Panc1 (cell line): ENCODE data around the gene SUN1. TPM values are rescaled to one million over a fixed set of nuclear protein-coding genes. Genes with fewer than 3 reads are reported as not detected.

Experiments used
- ATAC-seq: fragments of 200-7000 bp; cut with Tn5 transposase; 2 replicates; pipeline ENCODE4 v1.9.1; 2020; ENCODE audit warnings: mild to moderate bottlenecking, moderate library complexity
- BruUV-seq: library from RNA; stranded (reverse); fragments of 400-500 nt; replicated peaks from 2 replicates; lab custom pipeline; 2021; lab: Mats Ljungman, UMichigan
- CTCF ChIA-PET: fragments of 300-600 bp; sonication (Branson Sonifier 250); formaldehyde crosslinking; loops from one replicate; lab custom pipeline; 2022; ENCODE audit warnings: antibody characterized with exemption; lab: Charles Lee
- POLR2A ChIA-PET: fragments of 300-600 bp; sonication (Branson Sonifier 250); formaldehyde crosslinking; loops from one replicate; lab custom pipeline; 2022; ENCODE audit warnings: antibody characterized with exemption; lab: Charles Lee
- DNase-seq: peaks from one replicate; pipeline ENCODE4 v3.0.0-alpha.2; 2010; ENCODE audit warnings: low read depth, low spot score
- H3K27ac ChIP-seq: 2 replicates; pipeline ENCODE4 v1.5.1; 2011; ENCODE audit warnings: mild to moderate bottlenecking, low read length, inconsistent platforms
- H3K27me3 ChIP-seq: fragments of 200-500 bp; sonication (Bioruptor generic); 2 replicates; pipeline ENCODE4 v1.6.0; 2014; ENCODE audit warnings: low read length, inconsistent platforms; ENCODE audit not compliant: control insufficient read depth, insufficient read depth
- H3K36me3 ChIP-seq: fragments of 200-500 bp; sonication (Bioruptor generic); 2 replicates; pipeline ENCODE4 v1.5.1; 2014; ENCODE audit warnings: inconsistent platforms, mild to moderate bottlenecking, low read length, moderate library complexity; ENCODE audit not compliant: control insufficient read depth, insufficient read depth
- H3K4me1 ChIP-seq: 2 replicates; pipeline ENCODE4 v1.5.1; 2011; ENCODE audit warnings: inconsistent platforms, mild to moderate bottlenecking, low read length, moderate library complexity; ENCODE audit not compliant: control insufficient read depth, insufficient read depth
- H3K4me3 ChIP-seq, 2 experiments: 2 replicates each; pipeline ENCODE4 v1.5.1; 2011 to 2012; ENCODE audit warnings: low read depth in 2 of 2, low read length in 2 of 2, mild to moderate bottlenecking in 2 of 2, inconsistent platforms in 1 of 2, moderate library complexity in 1 of 2
- H3K9me3 ChIP-seq: fragments of 200-500 bp; sonication (Bioruptor generic); 2 replicates; pipeline ENCODE4 v1.5.1; 2014; ENCODE audit warnings: low read depth, mild to moderate bottlenecking, inconsistent platforms, low read length, moderate library complexity; ENCODE audit not compliant: control insufficient read depth, insufficient read depth
- POLR2AphosphoS5 ChIP-seq: IDR thresholded peaks from 2 replicates; pipeline ENCODE4 v1.6.1; 2012; ENCODE audit warnings: mild to moderate bottlenecking, low read depth, low read length, moderate library complexity
- SIN3A ChIP-seq: IDR thresholded peaks from 2 replicates; pipeline ENCODE4 v1.6.1; 2012; ENCODE audit warnings: low read depth, mild to moderate bottlenecking, low read length, moderate library complexity, borderline replicate concordance; ENCODE audit not compliant: insufficient read depth
- TCF7L2 ChIP-seq: IDR thresholded peaks from 2 replicates; pipeline ENCODE4 v1.6.1; 2011; ENCODE audit warnings: mild to moderate bottlenecking, low read depth, low read length, inconsistent platforms
- in situ Hi-C: cut with HindIII; loops from 2 replicates; pipeline ENCODE4 v1.10.0; 2016; ENCODE audit warnings: low sequenced_read_pairs, low pct_unique_long_range_greater_than_20kb
- intact Hi-C: fragments of 100-400 bp; cut with micrococcal nuclease; formaldehyde crosslinking; loops from one replicate; pipeline ENCODE4 v1.10.0; 2022; ENCODE audit not compliant: unreplicated experiment
- total RNA-seq: library from RNA; stranded (reverse); gene quantifications from one replicate; pipeline ENCODE4 v1.2.1, GENCODE V29; 2021; ENCODE audit not compliant: unreplicated experiment
- TF ChIP-seq, protein P1 (sequence below), 2 experiments: IDR thresholded peaks; 2 replicates each; pipeline ENCODE4 v1.6.1; 2011 to 2012; ENCODE audit warnings: low read depth in 2 of 2, control low read depth in 1 of 2, low read length in 1 of 2, mild to moderate bottlenecking in 1 of 2, moderate library complexity in 1 of 2; ENCODE audit not compliant: insufficient read depth in 1 of 2
- TF ChIP-seq, protein P2 (sequence below): fragments of 450-650 bp; IDR thresholded peaks from 2 replicates; pipeline ENCODE4 v1.5.1; 2017; ENCODE audit warnings: mild to moderate bottlenecking

The SUN1 gene
- total RNA-seq, 1 experiment from 2014 or later, result 244 TPM

DNA sequence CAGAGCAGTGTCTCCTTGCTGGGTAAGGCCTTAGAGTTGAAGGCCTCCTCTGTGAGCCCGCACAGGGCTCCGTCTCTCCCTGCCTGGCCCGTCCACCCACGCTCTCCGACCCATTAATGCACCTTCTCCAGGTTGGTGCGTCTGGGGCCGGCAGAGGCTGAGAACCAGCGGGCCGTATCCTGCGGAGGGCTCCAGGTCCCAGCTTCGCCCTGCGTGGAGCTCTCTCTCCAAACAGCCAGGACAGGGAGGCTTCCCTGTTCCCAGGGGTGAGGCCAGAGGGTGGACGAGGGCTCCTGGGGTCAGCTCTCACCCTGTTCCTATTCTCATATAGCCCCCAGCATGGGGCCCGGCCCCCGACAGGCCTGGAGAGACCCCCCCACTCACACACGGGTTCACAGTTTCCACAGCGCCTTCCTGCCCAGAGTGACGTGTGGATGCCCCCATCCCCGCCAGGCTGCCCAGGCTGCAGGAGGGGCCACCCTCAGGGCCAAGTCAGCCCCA lies 78.7 kb downstream of the SUN1 start:
- POLR2A ChIA-PET, result no interaction called here
- BruUV-seq, result no TSS peak
- intact Hi-C loops, result no loop called here

DNA sequence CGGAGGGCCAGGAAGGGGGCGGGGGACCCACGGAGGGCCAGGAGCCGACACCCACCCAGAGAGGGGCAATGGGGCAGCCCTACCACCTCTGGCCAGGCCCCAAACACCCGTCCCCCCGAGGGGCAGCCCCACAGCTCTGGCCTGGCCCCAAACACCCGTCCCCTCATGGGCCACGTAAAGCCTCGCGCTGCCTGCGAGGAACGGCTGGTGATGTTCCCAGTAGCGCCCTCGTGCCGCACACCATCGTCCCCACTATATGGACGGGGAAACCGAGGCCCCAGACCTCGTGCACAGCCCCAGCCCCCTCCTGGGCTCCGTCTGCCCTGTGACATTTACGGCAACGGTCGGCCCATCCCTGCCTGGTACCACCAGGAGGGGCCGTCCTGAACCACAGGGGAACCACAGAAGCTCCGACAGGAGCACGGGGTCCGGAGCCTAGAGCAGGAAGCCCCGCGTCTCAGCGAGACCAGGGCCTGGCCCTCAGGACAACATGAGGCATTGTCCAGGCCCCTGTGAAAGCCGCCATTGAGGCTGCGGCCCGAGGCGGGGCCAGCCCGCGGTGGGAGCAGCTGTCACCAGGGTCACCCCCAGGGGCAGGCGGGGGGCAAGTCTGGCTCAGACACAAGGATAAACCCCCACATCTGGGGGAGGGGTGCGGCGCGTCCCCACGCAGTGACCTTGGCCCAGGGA lies 79.7 kb downstream of the SUN1 start:
- ChIA-PET CTCF (no interaction called here), POLR2A (no interaction called here)
- no peaks in the 10 kb centered on the region for H3K36me3 ChIP-seq
- no peaks in the 10 kb centered on the region for H3K27me3 ChIP-seq
- no TSS peak for BruUV-seq
- no peak overlapping the region for H3K27ac ChIP-seq
- peaks cover 18% of the 10 kb centered on the region for H3K4me1 ChIP-seq
- ATAC-seq (no peak), DNase-seq (no peak)
- in situ Hi-C loops, result no loop called here
- TF ChIP-seq, protein P1, sequence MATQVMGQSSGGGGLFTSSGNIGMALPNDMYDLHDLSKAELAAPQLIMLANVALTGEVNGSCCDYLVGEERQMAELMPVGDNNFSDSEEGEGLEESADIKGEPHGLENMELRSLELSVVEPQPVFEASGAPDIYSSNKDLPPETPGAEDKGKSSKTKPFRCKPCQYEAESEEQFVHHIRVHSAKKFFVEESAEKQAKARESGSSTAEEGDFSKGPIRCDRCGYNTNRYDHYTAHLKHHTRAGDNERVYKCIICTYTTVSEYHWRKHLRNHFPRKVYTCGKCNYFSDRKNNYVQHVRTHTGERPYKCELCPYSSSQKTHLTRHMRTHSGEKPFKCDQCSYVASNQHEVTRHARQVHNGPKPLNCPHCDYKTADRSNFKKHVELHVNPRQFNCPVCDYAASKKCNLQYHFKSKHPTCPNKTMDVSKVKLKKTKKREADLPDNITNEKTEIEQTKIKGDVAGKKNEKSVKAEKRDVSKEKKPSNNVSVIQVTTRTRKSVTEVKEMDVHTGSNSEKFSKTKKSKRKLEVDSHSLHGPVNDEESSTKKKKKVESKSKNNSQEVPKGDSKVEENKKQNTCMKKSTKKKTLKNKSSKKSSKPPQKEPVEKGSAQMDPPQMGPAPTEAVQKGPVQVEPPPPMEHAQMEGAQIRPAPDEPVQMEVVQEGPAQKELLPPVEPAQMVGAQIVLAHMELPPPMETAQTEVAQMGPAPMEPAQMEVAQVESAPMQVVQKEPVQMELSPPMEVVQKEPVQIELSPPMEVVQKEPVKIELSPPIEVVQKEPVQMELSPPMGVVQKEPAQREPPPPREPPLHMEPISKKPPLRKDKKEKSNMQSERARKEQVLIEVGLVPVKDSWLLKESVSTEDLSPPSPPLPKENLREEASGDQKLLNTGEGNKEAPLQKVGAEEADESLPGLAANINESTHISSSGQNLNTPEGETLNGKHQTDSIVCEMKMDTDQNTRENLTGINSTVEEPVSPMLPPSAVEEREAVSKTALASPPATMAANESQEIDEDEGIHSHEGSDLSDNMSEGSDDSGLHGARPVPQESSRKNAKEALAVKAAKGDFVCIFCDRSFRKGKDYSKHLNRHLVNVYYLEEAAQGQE (IDR thresholded peaks at IDR 0.05; ENCODE audit: insufficient read depth in 1 of 2, low read depth in 2 of 2, low read length in 1 of 2), result no peak
- TF ChIP-seq POLR2AphosphoS5 (no peak), SIN3A (no peak), TCF7L2 (no peak)
- TF ChIP-seq, protein P2, sequence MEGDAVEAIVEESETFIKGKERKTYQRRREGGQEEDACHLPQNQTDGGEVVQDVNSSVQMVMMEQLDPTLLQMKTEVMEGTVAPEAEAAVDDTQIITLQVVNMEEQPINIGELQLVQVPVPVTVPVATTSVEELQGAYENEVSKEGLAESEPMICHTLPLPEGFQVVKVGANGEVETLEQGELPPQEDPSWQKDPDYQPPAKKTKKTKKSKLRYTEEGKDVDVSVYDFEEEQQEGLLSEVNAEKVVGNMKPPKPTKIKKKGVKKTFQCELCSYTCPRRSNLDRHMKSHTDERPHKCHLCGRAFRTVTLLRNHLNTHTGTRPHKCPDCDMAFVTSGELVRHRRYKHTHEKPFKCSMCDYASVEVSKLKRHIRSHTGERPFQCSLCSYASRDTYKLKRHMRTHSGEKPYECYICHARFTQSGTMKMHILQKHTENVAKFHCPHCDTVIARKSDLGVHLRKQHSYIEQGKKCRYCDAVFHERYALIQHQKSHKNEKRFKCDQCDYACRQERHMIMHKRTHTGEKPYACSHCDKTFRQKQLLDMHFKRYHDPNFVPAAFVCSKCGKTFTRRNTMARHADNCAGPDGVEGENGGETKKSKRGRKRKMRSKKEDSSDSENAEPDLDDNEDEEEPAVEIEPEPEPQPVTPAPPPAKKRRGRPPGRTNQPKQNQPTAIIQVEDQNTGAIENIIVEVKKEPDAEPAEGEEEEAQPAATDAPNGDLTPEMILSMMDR, result no peak
- no peak overlapping the region for H3K4me3 ChIP-seq
- intact Hi-C loops, result no loop called here
- no peaks in the 10 kb centered on the region for H3K9me3 ChIP-seq

More for the DNA sequence above, 78.7 kb downstream of the SUN1 start:
- no peak for DNase-seq
- H3K9me3 ChIP-seq, result no peaks in the 10 kb centered on the region
- no peak overlapping the region for H3K4me3 ChIP-seq
- CTCF ChIA-PET, result no interaction called here
- no peak; the same call in 1 of the 2 replicates for ATAC-seq
- no peaks in the 10 kb centered on the region for H3K36me3 ChIP-seq
- no peak overlapping the region for H3K27ac ChIP-seq
- TF ChIP-seq, protein P2, result no peak
- TF ChIP-seq, protein P1 (IDR thresholded peaks at IDR 0.05; ENCODE audit: insufficient read depth in 1 of 2, low read depth in 2 of 2, low read length in 1 of 2), result no peak
- no peak for TF ChIP-seq SIN3A
- no peak for TF ChIP-seq TCF7L2
- no peak for TF ChIP-seq POLR2AphosphoS5
- in situ Hi-C loops, result no loop called here
- no peaks in the 10 kb centered on the region for H3K27me3 ChIP-seq
- peaks cover 11% of the 10 kb centered on the region for H3K4me1 ChIP-seq
